ENCODE data around the gene AMBP. TPM values are rescaled to one million over a fixed set of nuclear protein-coding genes. Genes with fewer than 3 reads are reported as not detected.

The AMBP gene
- polyA plus RNA-seq, 1 of the 3 experiments (the other 2 are of a cell fraction): 0.16 TPM

- Histone ChIP-seq H3K36me3 (replicated peaks in 1 of 2; ENCODE audit: control insufficient read depth in 1 of 2, insufficient read depth in 2 of 2, low read length in 1 of 2) (no peaks in the 10 kb centered on the region), H4K20me1 (ENCODE audit: insufficient read depth) (no peaks in the 10 kb centered on the region), H3K9me2 (no peaks in the 10 kb centered on the region), H3K9ac (no peak overlapping the region), H3K9me3 (no peaks in the 10 kb centered on the region), H3K4me3 (ENCODE audit: low read depth in 2 of 2, low read length in 1 of 2) (no peak overlapping the region; a peak in 1 of 4 replicates), H3K27ac (ENCODE audit: low read depth in 2 of 2, low read length in 1 of 2) (no peak overlapping the region), H3K4me1 (ENCODE audit: control insufficient read depth in 1 of 2, insufficient read depth in 2 of 2, low read depth in 1 of 2, low read length in 1 of 2) (no peaks in the 10 kb centered on the region; a peak in 1 of 4 replicates), H3K79me2 (ENCODE audit: insufficient read depth) (no peaks in the 10 kb centered on the region), H2AFZ (ENCODE audit: low read depth) (no peak overlapping the region), H3F3A (replicated peaks; ENCODE audit: insufficient read depth) (no peaks in the 10 kb centered on the region), H3K4me2 (no peak overlapping the region), H3K27me3 (ENCODE audit: insufficient read depth) (no peaks in the 10 kb centered on the region; the same call in 1 of the 2 replicates)
- ChIA-PET POLR2A (no interaction called here), CTCF (interaction anchor here (0.5 to 5.7 kb wide), 79 partner anchors 9 to 404 kb away, joined by 3 to 133 read pairs (median 4); partner anchors contain the start of genes COL27A1 and KIF12)
- peak; percentile 86 for DNase-seq
- 31% methylated on average over 8 of the region's 10 CpGs for WGBS (ENCODE audit: low lambda C conversion rate)
- 0 out of 2 replicates have a peak, but pooled peaks have one; percentile 29 for TF ChIP-seq SIN3A (IDR thresholded peaks at IDR 0.05; ENCODE audit: borderline replicate concordance, low read depth, low read length)
- no peak for TF ChIP-seq IRF3 (IDR thresholded peaks at IDR 0.05; ENCODE audit: low read depth, low read length)
- TF ChIP-seq RAD21 (IDR thresholded peaks at IDR 0.05; ENCODE audit: low read length): peak; percentile 92
- TF ChIP-seq FOXJ3 (CRISPR knock-in tag; IDR thresholded peaks at IDR 0.05): no peak
- TF ChIP-seq CTCF (IDR thresholded peaks at IDR 0.05): peak; percentile 89
- no peak for TF ChIP-seq FOSL2 (IDR thresholded peaks at IDR 0.05; ENCODE audit: borderline replicate concordance, low read depth)
- TF ChIP-seq MAX (IDR thresholded peaks at IDR 0.05; ENCODE audit: low read depth): peak; percentile 54; the same call in 1 of the 2 replicates
- TF ChIP-seq TCF12 (IDR thresholded peaks at IDR 0.05): no peak
- no peak for TF ChIP-seq JUND (IDR thresholded peaks at IDR 0.05)
- TF ChIP-seq MEF2A (IDR thresholded peaks at IDR 0.05; ENCODE audit: borderline replicate concordance, low read depth): no peak
- no peak for TF ChIP-seq NRF1 (IDR thresholded peaks at IDR 0.05; ENCODE audit: low read depth, low read length)
- TF ChIP-seq SMC3 (IDR thresholded peaks at IDR 0.05; ENCODE audit: low read depth, low read length): peak; percentile 94
- TF ChIP-seq EP300 (IDR thresholded peaks at IDR 0.05; ENCODE audit: borderline replicate concordance in 1 of 2, low read depth in 1 of 2, low read length in 1 of 2): no peak
- TF ChIP-seq GABPA (IDR thresholded peaks at IDR 0.05; ENCODE audit: low read depth): no peak
- TF ChIP-seq ZBTB33 (IDR thresholded peaks at IDR 0.05; ENCODE audit: borderline replicate concordance, low read depth): no peak
- TF ChIP-seq USF2 (IDR thresholded peaks at IDR 0.05; ENCODE audit: borderline replicate concordance, low read depth, low read length): no peak
- no peak for TF ChIP-seq TAF1 (IDR thresholded peaks at IDR 0.05; ENCODE audit: borderline replicate concordance, low read depth, low read length)
- TF ChIP-seq TEAD4 (IDR thresholded peaks at IDR 0.05; ENCODE audit: borderline replicate concordance, insufficient read depth): no peak
- no peak for TF ChIP-seq USF1 (IDR thresholded peaks at IDR 0.05; ENCODE audit: borderline replicate concordance, low read depth)
- no peak for TF ChIP-seq POLR2AphosphoS5 (IDR thresholded peaks at IDR 0.05; ENCODE audit: low read depth, low read length)
- no peak for TF ChIP-seq ELF1 (IDR thresholded peaks at IDR 0.05)
- TF ChIP-seq PBX3 (IDR thresholded peaks at IDR 0.05): no peak
Observed at GRCh38 chr9:114082017-114082762, 4.1 kb upstream of the AMBP start.
